Ascending aorta (tissue), 2 donors: Measurements from ENCODE around the gene EIF3K. TPM values are rescaled to one million over a fixed set of nuclear protein-coding genes. Genes with fewer than 3 reads are reported as not detected.

Source experiments
- DNase-seq, 2 donors: peaks; one replicate each; pipeline ENCODE4 v3.0.0-alpha.2; 2019; ENCODE audit warnings: low spot score in 2 of 2
- H3K27ac ChIP-seq, 2 donors: fragments of 200-600 bp; sonication (generic); one replicate each; pipeline ENCODE4 v1.5.1; 2016 to 2017; ENCODE audit warnings: mild to moderate bottlenecking in 1 of 2
- H3K27me3 ChIP-seq: fragments of 200-600 bp; sonication (generic); one replicate; pipeline ENCODE4 v1.5.1; 2017
- H3K36me3 ChIP-seq, 2 donors: fragments of 200-600 bp; sonication (generic); one replicate each; pipeline ENCODE4 v1.5.1; 2016
- H3K4me1 ChIP-seq, 2 donors: fragments of 200-600 bp; sonication (generic); one replicate each; pipeline ENCODE4 v1.5.1; 2016 to 2017; ENCODE audit warnings: mild to moderate bottlenecking in 1 of 2
- H3K4me3 ChIP-seq, 2 donors: fragments of 200-600 bp; sonication (generic); one replicate each; pipeline ENCODE4 v1.5.1; 2016 to 2017; ENCODE audit warnings: mild to moderate bottlenecking in 1 of 2
- H3K9me3 ChIP-seq, 2 donors: fragments of 200-600 bp; sonication (generic); one replicate each; pipeline ENCODE4 v1.5.1; 2016
- intact Hi-C: fragments of 100-400 bp; cut with DNase I; formaldehyde crosslinking; loops from one replicate; pipeline ENCODE4 v1.15.1; 2023
- total RNA-seq: library from RNA; depleted of rRNA; stranded (reverse); fragments of >200 nt; gene quantifications from one replicate; pipeline ENCODE4 v1.1.0, GENCODE V29; 2016
- TF ChIP-seq, protein P1 (sequence below), 3 experiments: fragments of 200-600 bp in 2 of 3; fragments of 450-650 bp in 1 of 3; sonication (generic) in 2 of 3; IDR thresholded peaks; one replicate each; pipeline ENCODE4 v1.5.1; 2016 to 2019; ENCODE audit warnings: antibody characterized with exemption in 3 of 3, mild to moderate bottlenecking in 1 of 3, moderate library complexity in 1 of 3

Gene EIF3K
- total RNA-seq, 1 donor from 2014 or later = 696 TPM

DNA sequence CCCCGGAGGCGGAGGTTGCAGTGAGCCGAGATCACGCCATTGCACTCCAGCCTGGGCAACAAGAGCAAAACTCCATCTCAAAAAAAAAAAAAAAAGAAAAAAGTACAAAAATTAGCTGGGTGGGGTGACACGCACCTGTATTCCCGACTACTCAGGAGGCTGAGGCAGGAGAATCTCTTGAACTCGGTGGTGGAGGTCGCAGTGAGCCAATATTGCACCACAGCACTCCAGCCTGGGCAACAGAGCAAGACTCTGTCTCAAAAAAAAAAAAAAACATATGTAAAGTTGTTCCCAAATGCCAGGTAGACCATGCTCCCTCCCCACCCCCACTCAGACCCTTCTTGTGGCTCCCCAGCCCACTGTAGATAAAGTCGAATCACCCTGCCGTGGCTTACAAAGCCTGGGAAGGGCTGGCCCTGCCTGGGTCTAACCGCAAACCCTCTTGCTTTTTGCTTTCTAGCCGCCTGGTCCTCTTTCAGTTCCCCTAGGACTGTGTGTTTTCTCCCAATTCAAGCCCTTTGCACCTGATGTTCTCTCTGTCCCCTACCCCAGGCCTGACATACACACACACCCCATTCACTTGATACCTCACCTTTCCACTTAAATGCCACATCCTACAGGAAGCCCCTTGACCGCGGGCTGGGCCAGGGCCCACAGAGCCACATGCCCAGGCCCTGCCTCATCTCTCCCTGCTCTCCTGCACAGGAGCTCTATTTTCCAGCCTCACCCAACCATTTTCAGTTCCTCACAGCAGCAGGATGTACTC, 35.6 kb upstream of the EIF3K start:
- intact Hi-C loops = no loop called here
- TF ChIP-seq, protein P1, sequence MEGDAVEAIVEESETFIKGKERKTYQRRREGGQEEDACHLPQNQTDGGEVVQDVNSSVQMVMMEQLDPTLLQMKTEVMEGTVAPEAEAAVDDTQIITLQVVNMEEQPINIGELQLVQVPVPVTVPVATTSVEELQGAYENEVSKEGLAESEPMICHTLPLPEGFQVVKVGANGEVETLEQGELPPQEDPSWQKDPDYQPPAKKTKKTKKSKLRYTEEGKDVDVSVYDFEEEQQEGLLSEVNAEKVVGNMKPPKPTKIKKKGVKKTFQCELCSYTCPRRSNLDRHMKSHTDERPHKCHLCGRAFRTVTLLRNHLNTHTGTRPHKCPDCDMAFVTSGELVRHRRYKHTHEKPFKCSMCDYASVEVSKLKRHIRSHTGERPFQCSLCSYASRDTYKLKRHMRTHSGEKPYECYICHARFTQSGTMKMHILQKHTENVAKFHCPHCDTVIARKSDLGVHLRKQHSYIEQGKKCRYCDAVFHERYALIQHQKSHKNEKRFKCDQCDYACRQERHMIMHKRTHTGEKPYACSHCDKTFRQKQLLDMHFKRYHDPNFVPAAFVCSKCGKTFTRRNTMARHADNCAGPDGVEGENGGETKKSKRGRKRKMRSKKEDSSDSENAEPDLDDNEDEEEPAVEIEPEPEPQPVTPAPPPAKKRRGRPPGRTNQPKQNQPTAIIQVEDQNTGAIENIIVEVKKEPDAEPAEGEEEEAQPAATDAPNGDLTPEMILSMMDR (IDR thresholded peaks at IDR 0.05) = no peak

DNA sequence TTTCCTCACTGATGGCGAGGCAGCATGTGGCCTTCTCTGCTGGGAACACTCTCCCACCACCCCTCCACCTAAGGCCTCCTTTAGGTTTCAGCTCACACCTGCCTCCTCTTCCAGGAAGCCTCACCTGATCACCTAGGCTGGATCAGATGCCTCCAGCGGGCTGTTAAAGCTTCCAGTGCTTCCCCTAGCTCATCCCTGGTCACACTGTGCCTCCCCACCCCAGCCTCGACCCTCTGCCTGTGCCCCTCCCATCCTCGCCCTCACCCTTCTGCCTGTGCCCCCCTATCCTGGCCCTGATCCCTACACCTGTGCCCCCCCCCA, 35.0 kb upstream of the EIF3K start:
- no peaks in the 10 kb centered on the region for H3K9me3 ChIP-seq
- H3K27ac ChIP-seq = no peak overlapping the region
- no peak overlapping the region for H3K4me3 ChIP-seq
- TF ChIP-seq, protein P1 (IDR thresholded peaks at IDR 0.05) = no peak
- no peaks in the 10 kb centered on the region for H3K27me3 ChIP-seq
- no peaks in the 10 kb centered on the region for H3K4me1 ChIP-seq
- intact Hi-C loops = no loop called here
- no peaks in the 10 kb centered on the region for H3K36me3 ChIP-seq
- no peak for DNase-seq

More for the DNA sequence above, 35.6 kb upstream of the EIF3K start:
- no peak for DNase-seq
- H3K27me3 ChIP-seq = no peaks in the 10 kb centered on the region
- H3K27ac ChIP-seq = no peak overlapping the region
- H3K36me3 ChIP-seq = no peaks in the 10 kb centered on the region
- no peak overlapping the region for H3K4me3 ChIP-seq
- no peaks in the 10 kb centered on the region for H3K9me3 ChIP-seq
- no peaks in the 10 kb centered on the region for H3K4me1 ChIP-seq

DNA sequence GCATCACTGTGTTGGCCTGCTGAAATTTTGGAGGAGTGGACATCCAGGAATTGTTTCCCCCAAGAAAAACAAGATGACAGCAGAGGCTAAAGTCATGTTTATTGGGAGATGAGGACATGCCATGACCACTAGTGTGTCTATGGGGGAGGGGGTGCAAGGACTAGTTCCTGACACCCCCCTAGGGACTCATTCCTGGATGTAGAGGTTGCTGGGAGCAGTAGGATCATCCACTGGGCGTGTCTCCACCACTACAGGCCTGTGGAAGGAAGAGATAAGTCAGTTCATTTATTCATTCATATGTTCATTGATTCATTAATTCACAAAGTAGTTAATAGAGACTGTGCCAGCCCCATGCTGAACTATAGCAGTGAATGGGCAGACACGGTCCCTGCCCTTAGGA, 31.4 kb upstream of the EIF3K start:
- no peak overlapping the region for H3K27ac ChIP-seq
- no peaks in the 10 kb centered on the region for H3K27me3 ChIP-seq
- TF ChIP-seq, protein P1 (IDR thresholded peaks at IDR 0.05) = no peak
- no peaks in the 10 kb centered on the region for H3K9me3 ChIP-seq
- no peaks in the 10 kb centered on the region for H3K36me3 ChIP-seq
- no peaks in the 10 kb centered on the region for H3K4me1 ChIP-seq
- H3K4me3 ChIP-seq = no peak overlapping the region
- no peak for DNase-seq
- intact Hi-C loops = no loop called here

DNA sequence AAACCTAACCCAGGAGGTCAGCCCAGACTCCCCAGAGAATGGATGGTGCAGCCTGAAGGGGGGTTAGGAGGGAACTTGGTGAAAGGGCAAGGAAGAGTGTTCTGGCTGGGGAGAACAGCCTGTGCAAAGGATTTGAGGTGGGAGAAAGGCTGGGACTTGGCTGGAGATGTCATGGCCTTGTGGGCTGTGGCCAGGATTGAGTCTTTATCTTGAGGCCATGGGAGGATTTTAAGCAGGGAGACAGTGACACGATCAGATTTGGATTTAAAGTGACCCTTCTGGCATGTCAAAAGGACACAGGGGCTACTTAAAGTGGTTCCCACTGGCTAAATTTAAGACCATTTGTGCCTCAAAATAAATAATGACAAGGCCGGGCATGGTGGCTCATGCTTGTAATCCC, 30.9 kb upstream of the EIF3K start:
- Histone ChIP-seq H3K4me3 (no peak overlapping the region), H3K27ac (no peak overlapping the region), H3K36me3 (no peaks in the 10 kb centered on the region), H3K4me1 (no peaks in the 10 kb centered on the region), H3K9me3 (no peaks in the 10 kb centered on the region), H3K27me3 (no peaks in the 10 kb centered on the region)
- TF ChIP-seq, protein P1 (IDR thresholded peaks at IDR 0.05) = no peak
- intact Hi-C loops = no loop called here
- no peak for DNase-seq

DNA sequence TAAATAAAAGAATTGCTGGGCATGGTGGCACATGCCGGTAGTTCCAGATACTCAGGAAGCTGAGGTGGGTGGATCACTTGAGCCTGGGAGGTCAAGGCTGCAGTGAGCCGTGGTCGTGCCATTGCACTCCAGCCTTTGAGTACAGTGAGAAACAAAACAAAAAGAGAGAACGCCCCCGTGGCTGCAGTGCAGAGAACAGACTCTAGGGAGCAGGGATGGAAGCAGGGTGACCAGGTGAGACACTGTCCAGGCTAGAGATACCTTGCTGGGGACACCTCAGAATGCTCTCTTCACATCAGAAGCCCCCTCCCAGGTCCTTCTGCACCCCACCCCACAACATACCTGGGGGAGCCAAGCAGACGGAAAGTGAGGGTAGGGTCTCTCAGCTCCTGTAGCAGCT, 26.0 kb upstream of the EIF3K start:
- no peaks in the 10 kb centered on the region for H3K36me3 ChIP-seq
- no peaks in the 10 kb centered on the region for H3K27me3 ChIP-seq
- no peaks in the 10 kb centered on the region for H3K4me1 ChIP-seq
- H3K27ac ChIP-seq = no peak overlapping the region
- H3K4me3 ChIP-seq = no peak overlapping the region
- intact Hi-C loops = no loop called here
- TF ChIP-seq, protein P1 (IDR thresholded peaks at IDR 0.05) = no peak
- H3K9me3 ChIP-seq = no peaks in the 10 kb centered on the region
- no peak for DNase-seq
